BE2C (cell line): ENCODE results near the gene C1QTNF1.

Experiments
- DNase-seq: peaks from one replicate; pipeline ENCODE4 v3.0.0-alpha.2; 2020
- H3K27me3 ChIP-seq: fragments of 250-450 bp; sonication (Bioruptor Pico); 2 replicates; pipeline ENCODE4 v1.5.1; 2020; ENCODE audit warnings: mild to moderate bottlenecking
- H3K36me3 ChIP-seq: fragments of 250-450 bp; sonication (Bioruptor Pico); 2 replicates; pipeline ENCODE4 v1.5.1; 2020; ENCODE audit warnings: mild to moderate bottlenecking
- H3K4me1 ChIP-seq: fragments of 250-450 bp; sonication (Bioruptor Pico); 2 replicates; pipeline ENCODE4 v1.5.1; 2020
- H3K4me3 ChIP-seq: 2 replicates; pipeline ENCODE4 v1.5.1; 2011; ENCODE audit warnings: low read depth, low read length
- H3K9me3 ChIP-seq: fragments of 250-450 bp; sonication (Bioruptor Pico); 2 replicates; pipeline ENCODE4 v1.5.1; 2020
- TF ChIP-seq, protein P1 (sequence below): IDR thresholded peaks from 2 replicates; pipeline ENCODE4 v1.5.1; 2012; ENCODE audit warnings: mild to moderate bottlenecking, low read depth, low read length

Gene C1QTNF1

DNA sequence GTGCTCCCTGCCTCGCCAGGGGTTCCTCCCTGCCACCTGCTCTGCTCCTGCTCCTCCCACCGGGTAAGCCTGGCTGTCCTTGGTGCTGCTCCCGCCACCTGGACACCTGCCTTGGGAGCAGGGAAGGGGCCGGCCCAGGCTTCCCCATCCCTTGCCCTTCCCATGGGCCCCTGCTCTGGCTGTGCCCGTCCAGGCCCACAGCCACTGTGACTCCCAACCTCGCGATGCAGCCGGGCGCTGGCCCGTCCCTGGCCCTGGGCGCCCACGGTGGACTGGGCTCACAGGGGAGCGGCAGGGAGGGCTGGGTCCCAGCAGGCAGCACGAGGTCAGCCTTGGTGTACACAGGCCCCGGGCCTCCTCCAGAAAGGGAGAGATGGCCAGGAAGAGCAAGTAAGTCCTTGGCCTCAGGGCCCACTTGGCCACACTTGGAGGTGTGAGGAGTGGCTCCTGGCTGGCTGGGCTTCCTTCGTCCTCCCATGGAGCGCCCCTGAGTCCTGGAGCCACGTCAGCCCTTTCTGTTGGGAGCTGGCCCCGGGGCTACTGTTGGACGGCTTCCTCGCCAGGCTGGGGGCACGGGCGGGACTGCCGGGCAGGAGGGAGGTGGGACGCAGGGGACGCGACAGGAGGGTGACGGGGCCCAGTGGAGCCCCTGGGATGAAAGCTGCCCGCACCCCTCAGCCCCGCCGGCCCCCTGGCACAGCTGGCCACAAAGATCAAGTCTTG lies 65.9 kb downstream of the C1QTNF1 start:
- Histone ChIP-seq H3K27me3 (peaks cover 14% of the 10 kb centered on the region), H3K4me3 (no peak overlapping the region), H3K36me3 (no peaks in the 10 kb centered on the region), H3K9me3 (no peaks in the 10 kb centered on the region), H3K4me1 (no peaks in the 10 kb centered on the region; the same call in 1 of the 2 replicates)
- TF ChIP-seq, protein P1, sequence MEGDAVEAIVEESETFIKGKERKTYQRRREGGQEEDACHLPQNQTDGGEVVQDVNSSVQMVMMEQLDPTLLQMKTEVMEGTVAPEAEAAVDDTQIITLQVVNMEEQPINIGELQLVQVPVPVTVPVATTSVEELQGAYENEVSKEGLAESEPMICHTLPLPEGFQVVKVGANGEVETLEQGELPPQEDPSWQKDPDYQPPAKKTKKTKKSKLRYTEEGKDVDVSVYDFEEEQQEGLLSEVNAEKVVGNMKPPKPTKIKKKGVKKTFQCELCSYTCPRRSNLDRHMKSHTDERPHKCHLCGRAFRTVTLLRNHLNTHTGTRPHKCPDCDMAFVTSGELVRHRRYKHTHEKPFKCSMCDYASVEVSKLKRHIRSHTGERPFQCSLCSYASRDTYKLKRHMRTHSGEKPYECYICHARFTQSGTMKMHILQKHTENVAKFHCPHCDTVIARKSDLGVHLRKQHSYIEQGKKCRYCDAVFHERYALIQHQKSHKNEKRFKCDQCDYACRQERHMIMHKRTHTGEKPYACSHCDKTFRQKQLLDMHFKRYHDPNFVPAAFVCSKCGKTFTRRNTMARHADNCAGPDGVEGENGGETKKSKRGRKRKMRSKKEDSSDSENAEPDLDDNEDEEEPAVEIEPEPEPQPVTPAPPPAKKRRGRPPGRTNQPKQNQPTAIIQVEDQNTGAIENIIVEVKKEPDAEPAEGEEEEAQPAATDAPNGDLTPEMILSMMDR: no peak
- no peak for DNase-seq

DNA sequence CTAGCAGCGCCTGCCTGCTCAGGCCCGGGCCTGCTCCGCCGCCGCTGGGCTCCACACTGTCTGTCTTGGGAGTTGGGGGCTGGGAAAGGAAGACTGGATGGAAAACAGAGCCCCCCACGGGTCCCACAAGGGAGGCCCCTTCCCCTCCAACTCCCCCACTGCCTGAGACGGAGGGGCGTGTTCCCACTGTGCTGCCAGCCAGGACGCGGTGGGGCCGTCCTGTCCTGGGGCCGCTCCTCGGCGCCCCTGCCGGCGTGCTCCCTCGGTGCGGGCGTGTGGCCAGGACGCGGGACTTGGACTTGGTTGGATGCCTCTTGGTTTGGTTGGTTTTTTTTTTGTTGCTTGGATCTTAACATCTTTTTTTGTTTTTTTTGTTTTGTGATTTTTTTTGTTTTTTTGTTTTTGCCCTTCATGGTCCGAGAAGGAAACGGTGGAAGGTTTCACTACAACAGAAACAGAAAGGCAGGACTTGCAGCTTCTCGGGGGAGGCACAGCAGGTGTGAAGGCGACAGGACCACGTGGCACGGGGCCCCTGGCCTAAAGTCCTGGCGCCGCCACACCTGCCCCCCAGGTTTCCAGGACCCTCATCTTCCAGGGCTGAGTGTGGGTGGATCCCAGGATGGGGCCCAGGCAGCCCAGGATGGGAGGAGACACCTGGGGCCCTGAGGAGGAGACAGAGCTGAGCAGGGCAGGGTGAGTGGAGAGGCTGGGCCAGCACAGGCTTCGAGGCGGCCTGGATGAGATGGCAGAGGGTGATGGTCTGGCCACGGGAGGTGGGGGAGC lies 66.7 kb downstream of the C1QTNF1 start:
- H3K4me1 ChIP-seq: no peaks in the 10 kb centered on the region; the same call in 1 of the 2 replicates
- no peaks in the 10 kb centered on the region for H3K9me3 ChIP-seq
- DNase-seq: peak; percentile 60
- no peaks in the 10 kb centered on the region for H3K36me3 ChIP-seq
- TF ChIP-seq, protein P1: peak; percentile 49
- H3K4me3 ChIP-seq: no peak overlapping the region
- peaks cover 14% of the 10 kb centered on the region for H3K27me3 ChIP-seq

DNA sequence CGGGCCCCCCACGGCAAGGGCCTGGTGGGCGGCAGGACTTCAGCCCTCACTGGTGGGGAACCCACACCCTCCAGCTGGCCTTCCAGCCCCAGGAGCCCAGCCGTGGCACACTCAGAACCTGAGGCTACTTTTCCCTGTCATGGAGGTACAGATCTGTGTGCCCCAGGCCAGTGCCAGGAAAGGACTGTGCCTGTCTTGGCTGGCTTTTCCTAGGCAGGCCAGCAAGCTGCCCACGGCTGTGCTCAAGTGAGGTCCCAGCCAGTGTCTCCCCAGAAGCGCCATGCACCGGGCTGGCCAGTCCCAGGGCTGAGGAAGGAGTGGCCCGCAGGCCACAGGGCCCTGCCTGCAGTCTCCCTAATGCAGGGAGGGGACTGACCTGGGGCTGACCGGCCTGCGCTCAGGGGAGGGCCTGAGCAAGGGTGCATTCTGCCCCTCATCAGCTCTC lies 67.3 kb downstream of the C1QTNF1 start:
- Histone ChIP-seq H3K4me3 (no peak overlapping the region), H3K36me3 (no peaks in the 10 kb centered on the region), H3K27me3 (peaks cover 14% of the 10 kb centered on the region), H3K9me3 (no peaks in the 10 kb centered on the region), H3K4me1 (no peaks in the 10 kb centered on the region; the same call in 1 of the 2 replicates)
- DNase-seq: no peak
- TF ChIP-seq, protein P1: no peak

DNA sequence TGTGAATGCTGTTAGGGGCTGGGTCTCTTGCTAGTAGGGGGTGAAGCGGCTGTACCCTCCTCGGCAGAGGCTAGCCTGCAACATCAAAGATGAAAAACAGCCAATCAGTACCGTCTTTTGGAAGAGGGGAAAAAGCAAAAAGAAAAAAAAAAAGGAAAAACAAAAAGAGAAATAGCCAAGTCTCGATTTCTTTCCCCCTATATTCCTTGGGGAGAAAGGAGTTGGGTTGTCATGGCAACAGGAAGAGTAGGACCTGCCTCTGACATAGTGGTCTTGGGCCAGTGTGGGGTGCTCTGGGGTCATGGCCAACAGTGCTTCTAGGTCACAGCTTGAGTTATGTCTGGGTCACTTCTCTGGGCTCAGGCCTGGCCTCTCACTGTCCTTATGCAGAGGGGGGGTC lies 68.6 kb downstream of the C1QTNF1 start:
- DNase-seq: no peak
- H3K27me3 ChIP-seq: peaks cover 19% of the 10 kb centered on the region
- no peaks in the 10 kb centered on the region for H3K9me3 ChIP-seq
- H3K4me1 ChIP-seq: no peaks in the 10 kb centered on the region
- TF ChIP-seq, protein P1: no peak
- H3K36me3 ChIP-seq: no peaks in the 10 kb centered on the region
- no peak overlapping the region for H3K4me3 ChIP-seq

DNA sequence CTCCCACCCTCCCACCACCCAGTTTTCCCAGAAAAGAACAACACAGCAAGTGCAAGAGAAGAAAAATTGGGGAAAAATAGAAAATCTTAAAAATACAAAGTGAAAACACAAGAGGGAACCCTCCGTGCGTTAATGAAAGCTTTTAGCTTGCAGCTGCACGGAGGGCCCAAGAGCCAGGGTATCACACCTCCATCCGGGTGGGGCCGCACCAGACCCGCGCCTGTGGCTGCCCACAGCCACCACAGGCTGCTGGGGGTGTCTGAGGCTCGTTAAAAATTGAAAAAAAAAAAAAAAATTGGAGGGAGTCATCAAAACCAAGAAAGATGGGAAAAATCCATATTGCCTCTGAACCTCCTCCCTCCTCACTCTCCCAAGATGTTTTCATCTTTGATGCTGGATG lies 69.3 kb downstream of the C1QTNF1 start:
- no peak overlapping the region for H3K4me3 ChIP-seq
- H3K9me3 ChIP-seq: no peaks in the 10 kb centered on the region
- H3K36me3 ChIP-seq: no peaks in the 10 kb centered on the region
- H3K27me3 ChIP-seq: peaks cover 26% of the 10 kb centered on the region
- TF ChIP-seq, protein P1: no peak
- no peak for DNase-seq
- H3K4me1 ChIP-seq: no peaks in the 10 kb centered on the region

DNA sequence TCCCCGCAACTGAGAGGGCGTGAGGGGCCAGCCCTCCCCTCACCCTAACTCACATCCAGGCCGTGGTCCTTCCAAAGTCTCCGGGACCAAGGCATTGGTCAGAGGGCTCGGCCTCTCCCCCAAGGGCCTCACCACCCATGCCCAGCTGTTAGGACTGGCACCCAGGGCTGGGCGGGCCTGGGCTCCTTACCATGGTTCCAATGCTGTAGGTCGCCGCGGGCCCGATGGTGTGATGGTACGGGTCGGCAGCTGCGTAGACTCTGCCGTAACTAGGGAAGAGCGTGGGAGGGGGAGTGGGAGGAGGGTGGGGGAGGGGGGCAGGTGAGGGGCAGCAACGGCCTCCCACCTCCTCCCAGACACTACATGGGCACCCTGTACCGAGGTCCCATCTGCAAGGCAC lies 70.3 kb downstream of the C1QTNF1 start:
- H3K27me3 ChIP-seq: peaks cover 31% of the 10 kb centered on the region
- H3K9me3 ChIP-seq: no peaks in the 10 kb centered on the region
- TF ChIP-seq, protein P1: no peak
- DNase-seq: no peak
- H3K36me3 ChIP-seq: no peaks in the 10 kb centered on the region
- H3K4me3 ChIP-seq: no peak overlapping the region
- no peaks in the 10 kb centered on the region for H3K4me1 ChIP-seq
